Calu3 (cell line): ENCODE measurements around the gene SERAC1. TPM values are rescaled to one million over a fixed set of nuclear protein-coding genes. Genes with fewer than 3 reads are reported as not detected.

Source experiments
- BruUV-seq: library from RNA; stranded (reverse); fragments of 400-500 nt; replicated peaks from 2 replicates; lab custom pipeline; 2021; lab: Mats Ljungman, UMichigan
- CTCF ChIA-PET: fragments of 300-600 bp; sonication (Branson Sonifier 250); formaldehyde crosslinking; loops from one replicate; lab custom pipeline; 2022; ENCODE audit warnings: antibody characterized with exemption; lab: Charles Lee
- DNase-seq: peaks from one replicate; pipeline ENCODE4 v3.0.0; 2022
- H3K27ac Mint-ChIP-seq: one replicate; pipeline ENCODE4 v1.8.0; 2022; ENCODE audit warnings: mixed read lengths; ENCODE audit not compliant: unreplicated experiment
- H3K27me3 Mint-ChIP-seq: one replicate; pipeline ENCODE4 v1.8.0; 2022; ENCODE audit warnings: mixed read lengths; ENCODE audit not compliant: unreplicated experiment
- H3K36me3 Mint-ChIP-seq: one replicate; pipeline ENCODE4 v1.8.0; 2022; ENCODE audit warnings: mild to moderate bottlenecking, moderate library complexity, mixed read lengths; ENCODE audit not compliant: insufficient read depth, unreplicated experiment
- H3K4me1 Mint-ChIP-seq: one replicate; pipeline ENCODE4 v1.8.0; 2022; ENCODE audit warnings: mild to moderate bottlenecking, low read depth, mixed read lengths; ENCODE audit not compliant: unreplicated experiment
- H3K4me3 Mint-ChIP-seq: one replicate; pipeline ENCODE4 v1.8.0; 2022; ENCODE audit warnings: mild to moderate bottlenecking, low read depth, moderate library complexity, mixed read lengths; ENCODE audit not compliant: unreplicated experiment
- H3K9me3 Mint-ChIP-seq: one replicate; pipeline ENCODE4 v1.8.0; 2022; ENCODE audit warnings: low read depth, mixed read lengths; ENCODE audit not compliant: unreplicated experiment
- CTCF ChIP-seq: fragments of 200-600 bp; IDR thresholded peaks from one replicate; pipeline ENCODE4 v1.8.0; 2022; ENCODE audit warnings: antibody characterized with exemption; ENCODE audit not compliant: unreplicated experiment
- intact Hi-C: fragments of 100-400 bp; cut with micrococcal nuclease; formaldehyde crosslinking; loops from one replicate; pipeline ENCODE4 v1.10.0; 2022; ENCODE audit not compliant: unreplicated experiment
- total RNA-seq: library from RNA; stranded (reverse); gene quantifications from 2 replicates; pipeline ENCODE4 v1.2.3, GENCODE V29; 2022

SERAC1 gene
- total RNA-seq, 1 experiment from 2014 or later: 5.5 TPM

- H3K9me3 Mint-ChIP-seq: no peaks in the 10 kb centered on the region
- BruUV-seq: no TSS peak
- TF ChIP-seq CTCF: no peak
- CTCF ChIA-PET: no interaction called here
- peaks cover 40% of the 10 kb centered on the region for H3K4me1 Mint-ChIP-seq
- no peaks in the 10 kb centered on the region for H3K27me3 Mint-ChIP-seq
- DNase-seq: no peak
- intact Hi-C loops: no loop called here
- H3K4me3 Mint-ChIP-seq: no peak overlapping the region
- H3K36me3 Mint-ChIP-seq: peaks cover 28% of the 10 kb centered on the region
- no peak overlapping the region for H3K27ac Mint-ChIP-seq
Observed at GRCh38 chr6:158165919-158166416, 2.1 kb downstream of the SERAC1 start.

- CTCF ChIA-PET: no interaction called here
- peaks cover 31% of the 10 kb centered on the region for H3K4me1 Mint-ChIP-seq
- no peak overlapping the region for H3K4me3 Mint-ChIP-seq
Observed at GRCh38 chr6:158164579-158165170, 3.4 kb downstream of the SERAC1 start.

GRCh38 chr6:158161566-158162254 lies 6.4 kb downstream of the SERAC1 start:
- TF ChIP-seq CTCF: no peak
- BruUV-seq: no TSS peak
- no peaks in the 10 kb centered on the region for H3K27me3 Mint-ChIP-seq
- intact Hi-C loops: no loop called here
- peaks cover 26% of the 10 kb centered on the region for H3K4me1 Mint-ChIP-seq
- no peak for DNase-seq
- H3K9me3 Mint-ChIP-seq: no peaks in the 10 kb centered on the region
- CTCF ChIA-PET: interaction anchor here (0.6 to 1.0 kb wide), 4 partner anchors 9 to 500 kb away, joined by 3 to 5 read pairs (median 3); no protein-coding TSS in a partner anchor
- no peak overlapping the region for H3K4me3 Mint-ChIP-seq
- H3K27ac Mint-ChIP-seq: no peak overlapping the region
- peaks cover 2% of the 10 kb centered on the region for H3K36me3 Mint-ChIP-seq

More at GRCh38 chr6:158164579-158165170, 3.4 kb downstream of the SERAC1 start:
- no peak overlapping the region for H3K27ac Mint-ChIP-seq
- intact Hi-C loops: no loop called here
- no peak for DNase-seq
- H3K36me3 Mint-ChIP-seq: peaks cover 24% of the 10 kb centered on the region
- no peak for TF ChIP-seq CTCF
- no TSS peak for BruUV-seq
- H3K9me3 Mint-ChIP-seq: no peaks in the 10 kb centered on the region
- no peaks in the 10 kb centered on the region for H3K27me3 Mint-ChIP-seq

GRCh38 chr6:158160932-158161539 lies 7.0 kb downstream of the SERAC1 start:
- H3K4me3 Mint-ChIP-seq: no peak overlapping the region

More at GRCh38 chr6:158160932-158161539, 7.0 kb downstream of the SERAC1 start:
- no peak for DNase-seq
- intact Hi-C loops: no loop called here
- CTCF ChIA-PET: interaction anchor here (0.6 kb wide), 1 partner anchor 53 kb away, joined by 5 read pairs; no protein-coding TSS in a partner anchor
- no peaks in the 10 kb centered on the region for H3K36me3 Mint-ChIP-seq
- BruUV-seq: no TSS peak
- no peaks in the 10 kb centered on the region for H3K9me3 Mint-ChIP-seq
- H3K27me3 Mint-ChIP-seq: no peaks in the 10 kb centered on the region
- H3K27ac Mint-ChIP-seq: no peak overlapping the region
- TF ChIP-seq CTCF: no peak
- peaks cover 19% of the 10 kb centered on the region for H3K4me1 Mint-ChIP-seq
